H1 (cell line): ENCODE measurements around the gene RGS5. TPM values are rescaled to one million over a fixed set of nuclear protein-coding genes. Genes with fewer than 3 reads are reported as not detected.

Source experiments
- CHD7 ChIP-seq: fragments of 300-600 bp; sonication (generic); IDR thresholded peaks from 2 replicates; pipeline ENCODE4 v1.7.1; 2012; ENCODE audit warnings: low read length, moderate library complexity, mild to moderate bottlenecking, inconsistent platforms; ENCODE audit not compliant: insufficient replicate concordance
- polyA plus RNA-seq, 7 experiments: library from polyadenylated mRNA; depleted of rRNA in 3 of 7; stranded (reverse) in 5 of 7; unstranded in 2 of 7; fragments of >200 nt in 5 of 7; fragments of 200-250 nt in 2 of 7; gene quantifications; 1 replicate in 5 of 7; 2 replicates in 1 of 7; 4 replicates in 1 of 7; pipeline versions ENCODE4 v1.2.1 to v1.2.3, GENCODE V29; 2011 to 2013; ENCODE audit warnings: missing spikeins in 2 of 7, mixed read lengths in 2 of 7
- total RNA-seq: library from RNA; stranded (reverse); fragmentation: NEBNext Ultra II Directional; extraction: Animal tissue kit (Norgen Biotek cat#: 25700); gene quantifications from 2 replicates; pipeline ENCODE4 v1.2.1, GENCODE V29; 2021

Gene RGS5
- total and polyA plus RNA-seq, 2 of the 8 experiments (the other 6 are each of a cell fraction or from before 2014, with no cell fraction given): 75.5 to 103 TPM

DNA sequence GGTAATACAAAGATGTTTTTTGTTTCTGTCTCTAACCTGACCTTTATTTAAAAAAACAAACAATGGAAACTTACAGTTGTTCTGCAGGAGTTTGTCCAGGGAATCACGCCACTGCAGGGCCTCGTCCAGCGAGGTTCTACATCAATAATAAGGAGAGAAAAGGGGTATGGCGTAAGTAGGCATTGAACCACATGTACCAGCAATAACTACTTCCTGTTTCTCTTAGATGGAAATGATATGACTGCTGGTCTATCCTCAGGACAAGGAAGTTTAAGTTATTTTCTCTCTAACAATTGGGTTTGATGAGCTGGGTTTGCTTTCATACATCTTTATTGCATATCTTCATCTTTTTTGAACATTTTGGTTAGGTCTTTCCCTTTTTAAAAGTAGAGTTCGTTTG is 40.9 kb downstream of the RGS5 start (continued):
- TF ChIP-seq CHD7: no peak
